G401 (cell line): ENCODE measurements around the gene SNAP47. TPM values are rescaled to one million over a fixed set of nuclear protein-coding genes. Genes with fewer than 3 reads are reported as not detected.
A peak's percentile ranks its signal among the peaks of the same experiment; 100 is the strongest.

Experiments used
- DNase-seq: peaks from one replicate; pipeline ENCODE4 v3.0.0-alpha.2; 2015; ENCODE audit warnings: low spot score
- in situ Hi-C: cut with HindIII; loops from 2 replicates; pipeline ENCODE4 v1.10.0; 2016; ENCODE audit warnings: low sequenced_read_pairs, mixed read lengths
- total RNA-seq: library from RNA; depleted of rRNA; stranded (reverse); fragments of >200 nt; shearing (Covaris generic); gene quantifications from 2 replicates; pipeline ENCODE4 v1.2.3, GENCODE V29; 2014

The SNAP47 gene
- total RNA-seq, 1 experiment from 2014 or later, result 72.9 TPM

GRCh38 chr1:227763246-227764018, 28.2 kb downstream of the SNAP47 start:
- in situ Hi-C loops, result loop anchor here (25.0 kb wide), 1 partner anchor 174 kb away; the partner anchor contains the start of gene WNT9A
- DNase-seq, result no peak

GRCh38 chr1:227764019-227764391, 28.8 kb downstream of the SNAP47 start:
- in situ Hi-C loops, result loop anchor here (25.0 kb wide), 1 partner anchor 173 kb away; the partner anchor contains the start of gene WNT9A
- no peak for DNase-seq

- in situ Hi-C loops, result loop anchor here (25.0 kb wide), 1 partner anchor 172 kb away; the partner anchor contains the start of gene WNT9A
- no peak for DNase-seq
Observed at GRCh38 chr1:227765261-227766014, 30.2 kb downstream of the SNAP47 start.

GRCh38 chr1:227766015-227766634, 30.9 kb downstream of the SNAP47 start:
- in situ Hi-C loops, result loop anchor here (25.0 kb wide), 1 partner anchor 171 kb away; the partner anchor contains the start of gene WNT9A
- peak; percentile 35 for DNase-seq

GRCh38 chr1:227766653-227767277, 31.5 kb downstream of the SNAP47 start:
- in situ Hi-C loops, result loop anchor here (25.0 kb wide), 1 partner anchor 171 kb away; the partner anchor contains the start of gene WNT9A
- no peak for DNase-seq

GRCh38 chr1:227767401-227768124, 32.3 kb downstream of the SNAP47 start:
- no peak for DNase-seq
- in situ Hi-C loops, result loop anchor here (25.0 kb wide), 1 partner anchor 170 kb away; the partner anchor contains the start of gene WNT9A

- in situ Hi-C loops, result loop anchor here (25.0 kb wide), 1 partner anchor 169 kb away; the partner anchor contains the start of gene WNT9A
- DNase-seq, result no peak
Observed at GRCh38 chr1:227768125-227768439, 32.8 kb downstream of the SNAP47 start.

GRCh38 chr1:227768640-227769039, 33.4 kb downstream of the SNAP47 start:
- in situ Hi-C loops, result loop anchor here (25.0 kb wide), 1 partner anchor 169 kb away; the partner anchor contains the start of gene WNT9A
- no peak for DNase-seq

- DNase-seq, result no peak
- in situ Hi-C loops, result loop anchor here (25.0 kb wide), 1 partner anchor 168 kb away; the partner anchor contains the start of gene WNT9A
Observed at GRCh38 chr1:227769047-227769935, 34.1 kb downstream of the SNAP47 start.

- in situ Hi-C loops, result loop anchor here (25.0 kb wide), 1 partner anchor 167 kb away; the partner anchor contains the start of gene WNT9A
- no peak for DNase-seq
Observed at GRCh38 chr1:227769936-227770494, 34.8 kb downstream of the SNAP47 start.

- DNase-seq, result no peak
- in situ Hi-C loops, result loop anchor here (25.0 kb wide), 1 partner anchor 166 kb away; the partner anchor contains the start of gene WNT9A
Observed at GRCh38 chr1:227770812-227771211, 35.6 kb downstream of the SNAP47 start.

GRCh38 chr1:227771326-227771725, 36.1 kb downstream of the SNAP47 start:
- in situ Hi-C loops, result loop anchor here (25.0 kb wide), 1 partner anchor 166 kb away; the partner anchor contains the start of gene WNT9A
- no peak for DNase-seq

GRCh38 chr1:227771771-227772170, 36.5 kb downstream of the SNAP47 start:
- in situ Hi-C loops, result loop anchor here (25.0 kb wide), 1 partner anchor 166 kb away; the partner anchor contains the start of gene WNT9A
- no peak for DNase-seq

- in situ Hi-C loops, result loop anchor here (25.0 kb wide), 1 partner anchor 164 kb away; the partner anchor contains the start of gene WNT9A
- no peak for DNase-seq
Observed at GRCh38 chr1:227773558-227773957, 38.3 kb downstream of the SNAP47 start.

- DNase-seq, result no peak
- in situ Hi-C loops, result loop anchor here (25.0 kb wide), 1 partner anchor 163 kb away; the partner anchor contains the start of gene WNT9A
Observed at GRCh38 chr1:227774051-227774731, 39.0 kb downstream of the SNAP47 start.
